ENCODE measurements around the gene RFPL3. TPM values are rescaled to one million over a fixed set of nuclear protein-coding genes. Genes with fewer than 3 reads are reported as not detected.

The RFPL3 gene
- total and polyA plus RNA-seq, 2 experiments from 2014 or later, result not detected

GRCh38 chr22:32325416-32325801, 32.3 kb upstream of the RFPL3 start:
- WGBS (ENCODE audit: low lambda C conversion rate, missing lambda C conversion rate), result 67% methylated on average over 9 of the region's 9 CpGs
- Histone ChIP-seq H4K20me1 (ENCODE audit: insufficient read depth, poor library complexity, severe bottlenecking) (no peaks in the 10 kb centered on the region), H3K79me2 (no peaks in the 10 kb centered on the region), H3K9me2 (replicated peaks; ENCODE audit: insufficient read depth) (no peaks in the 10 kb centered on the region), H3K27me3 (no peaks in the 10 kb centered on the region), H3K4me2 (no peak overlapping the region), H3K9me3 (ENCODE audit: low read depth) (no peaks in the 10 kb centered on the region), H2AFZ (no peak overlapping the region), H3K4me1 (ENCODE audit: insufficient read depth) (no peaks in the 10 kb centered on the region), H3K36me3 (replicated peaks; ENCODE audit: insufficient read depth, low read depth) (no peaks in the 10 kb centered on the region), H3K27ac (no peak overlapping the region), H3K4me3 (no peak overlapping the region)
- TF ChIP-seq CTCF (IDR thresholded peaks at IDR 0.05; ENCODE audit: poor library complexity) (no peak), EZH2phosphoT487 (IDR thresholded peaks at IDR 0.05; ENCODE audit: low read depth, severe bottlenecking, unreplicated experiment) (no peak), EZH2 (IDR thresholded peaks at IDR 0.05; ENCODE audit: borderline replicate concordance) (no peak)
- DNase-seq (ENCODE audit: low spot score), result no peak

GRCh38 chr22:32325811-32326237, 31.8 kb upstream of the RFPL3 start:
- 77% methylated on average over 7 of the region's 7 CpGs for WGBS (ENCODE audit: low lambda C conversion rate, missing lambda C conversion rate)
- DNase-seq (ENCODE audit: low spot score), result no peak
- H3K27me3 ChIP-seq, result no peaks in the 10 kb centered on the region
- no peak overlapping the region for H3K4me3 ChIP-seq
- no peaks in the 10 kb centered on the region for H3K79me2 ChIP-seq
- no peaks in the 10 kb centered on the region for H3K4me1 ChIP-seq (ENCODE audit: insufficient read depth)
- H3K9me3 ChIP-seq (ENCODE audit: low read depth), result no peaks in the 10 kb centered on the region
- H3K4me2 ChIP-seq, result no peak overlapping the region
- H3K9me2 ChIP-seq (replicated peaks; ENCODE audit: insufficient read depth), result no peaks in the 10 kb centered on the region
- TF ChIP-seq CTCF (IDR thresholded peaks at IDR 0.05; ENCODE audit: poor library complexity) (no peak), EZH2phosphoT487 (IDR thresholded peaks at IDR 0.05; ENCODE audit: low read depth, severe bottlenecking, unreplicated experiment) (no peak), EZH2 (IDR thresholded peaks at IDR 0.05; ENCODE audit: borderline replicate concordance) (no peak)
- H2AFZ ChIP-seq, result no peak overlapping the region
- no peaks in the 10 kb centered on the region for H3K36me3 ChIP-seq (replicated peaks; ENCODE audit: insufficient read depth, low read depth)
- no peaks in the 10 kb centered on the region for H4K20me1 ChIP-seq (ENCODE audit: insufficient read depth, poor library complexity, severe bottlenecking)
- no peak overlapping the region for H3K27ac ChIP-seq

GRCh38 chr22:32326647-32327046, 31.0 kb upstream of the RFPL3 start:
- 96% methylated on average over 10 of the region's 10 CpGs for WGBS (ENCODE audit: low lambda C conversion rate, missing lambda C conversion rate)
- TF ChIP-seq EZH2 (IDR thresholded peaks at IDR 0.05; ENCODE audit: borderline replicate concordance), result no peak
- no peak for TF ChIP-seq CTCF (IDR thresholded peaks at IDR 0.05; ENCODE audit: poor library complexity)
- TF ChIP-seq EZH2phosphoT487 (IDR thresholded peaks at IDR 0.05; ENCODE audit: low read depth, severe bottlenecking, unreplicated experiment), result no peak

GRCh38 chr22:32327066-32327465, 30.6 kb upstream of the RFPL3 start:
- TF ChIP-seq EZH2 (IDR thresholded peaks at IDR 0.05; ENCODE audit: borderline replicate concordance), result no peak
- no peak for TF ChIP-seq CTCF (IDR thresholded peaks at IDR 0.05; ENCODE audit: poor library complexity)
- no peak for TF ChIP-seq EZH2phosphoT487 (IDR thresholded peaks at IDR 0.05; ENCODE audit: low read depth, severe bottlenecking, unreplicated experiment)
- Histone ChIP-seq H3K79me2 (no peaks in the 10 kb centered on the region), H3K4me2 (no peak overlapping the region), H3K27ac (no peak overlapping the region), H4K20me1 (ENCODE audit: insufficient read depth, poor library complexity, severe bottlenecking) (no peaks in the 10 kb centered on the region), H3K9me3 (ENCODE audit: low read depth) (no peaks in the 10 kb centered on the region), H3K9me2 (replicated peaks; ENCODE audit: insufficient read depth) (no peaks in the 10 kb centered on the region), H3K4me3 (no peak overlapping the region), H3K36me3 (replicated peaks; ENCODE audit: insufficient read depth, low read depth) (no peaks in the 10 kb centered on the region), H3K4me1 (ENCODE audit: insufficient read depth) (no peaks in the 10 kb centered on the region), H3K27me3 (no peaks in the 10 kb centered on the region), H2AFZ (no peak overlapping the region)
- DNase-seq (ENCODE audit: low spot score), result no peak
- WGBS (ENCODE audit: low lambda C conversion rate, missing lambda C conversion rate), result 91% methylated on average over 4 of the region's 4 CpGs

More at GRCh38 chr22:32326647-32327046, 31.0 kb upstream of the RFPL3 start:
- H2AFZ ChIP-seq, result no peak overlapping the region
- H3K4me2 ChIP-seq, result no peak overlapping the region
- H3K79me2 ChIP-seq, result no peaks in the 10 kb centered on the region
- no peaks in the 10 kb centered on the region for H4K20me1 ChIP-seq (ENCODE audit: insufficient read depth, poor library complexity, severe bottlenecking)
- no peaks in the 10 kb centered on the region for H3K9me2 ChIP-seq (replicated peaks; ENCODE audit: insufficient read depth)
- no peaks in the 10 kb centered on the region for H3K27me3 ChIP-seq
- no peaks in the 10 kb centered on the region for H3K9me3 ChIP-seq (ENCODE audit: low read depth)
- no peak overlapping the region for H3K4me3 ChIP-seq
- no peak overlapping the region for H3K27ac ChIP-seq
- H3K4me1 ChIP-seq (ENCODE audit: insufficient read depth), result no peaks in the 10 kb centered on the region
- no peaks in the 10 kb centered on the region for H3K36me3 ChIP-seq (replicated peaks; ENCODE audit: insufficient read depth, low read depth)
- DNase-seq (ENCODE audit: low spot score), result no peak
